Measurements from ENCODE around the gene HCFC1. TPM values are rescaled to one million over a fixed set of nuclear protein-coding genes. Genes with fewer than 3 reads are reported as not detected.
"Not testable (repeated sequence)": the region's sequence is repeated elsewhere in the genome, so short reads cannot be mapped to it uniquely, and the experiment has no call there.

The HCFC1 gene
- total RNA-seq, 1 donor from 2014 or later: 107 TPM

DNA sequence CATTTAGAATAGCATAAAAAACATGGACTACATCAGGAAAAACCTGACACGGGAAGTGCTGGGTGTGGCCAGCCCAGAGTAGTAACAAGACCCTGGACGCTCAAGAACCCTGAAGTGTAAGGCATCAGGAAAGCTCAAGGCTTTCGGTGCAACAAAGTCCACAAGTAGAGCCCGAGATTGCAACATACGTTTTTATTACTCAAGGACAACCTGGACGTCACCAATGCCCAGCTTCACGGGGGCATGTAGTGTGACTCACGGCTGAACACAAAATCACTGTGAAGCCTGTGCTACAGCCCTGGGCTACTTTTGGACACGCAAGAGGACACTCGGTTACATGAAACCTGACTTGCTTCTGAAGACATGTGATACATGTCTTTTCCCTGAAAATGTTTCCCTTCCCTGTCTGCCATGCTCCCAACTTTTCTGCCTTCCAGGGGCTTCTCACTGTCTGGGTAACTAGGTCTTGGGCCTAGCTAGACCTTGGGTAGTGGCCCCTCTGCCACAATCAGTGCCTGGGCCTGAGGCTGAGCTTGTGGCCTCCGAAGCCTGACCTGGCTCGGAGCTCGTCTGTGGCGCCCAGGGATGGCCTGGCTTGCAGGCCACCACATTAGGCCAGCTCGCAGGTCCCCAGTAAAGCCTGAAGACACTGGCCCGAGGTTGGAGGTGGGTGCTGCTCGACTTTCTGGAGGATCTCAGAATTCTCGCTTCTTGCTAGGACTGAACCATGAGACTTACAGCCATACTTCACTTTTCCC is 38.9 kb upstream of the HCFC1 start:
- intact Hi-C loops (cut with micrococcal nuclease): no loop called here

DNA sequence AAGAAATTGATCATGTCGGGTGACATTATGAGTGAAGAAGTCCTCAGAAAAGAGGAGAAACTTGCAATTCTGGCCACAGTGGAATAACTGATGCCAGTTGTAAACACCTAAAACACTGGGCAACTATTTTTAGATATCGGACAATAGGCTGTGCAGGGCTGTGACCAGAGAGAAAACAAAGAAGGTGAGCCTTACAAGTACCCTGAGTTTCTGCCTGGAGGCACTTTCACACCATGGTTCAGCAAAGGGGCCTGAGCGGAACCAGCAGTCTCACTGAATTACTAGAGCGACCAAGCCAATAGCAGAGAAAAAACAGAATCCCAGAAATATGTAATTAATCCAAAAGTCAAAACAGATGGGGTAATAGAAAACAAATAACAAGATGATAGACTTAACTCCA is 36.9 kb upstream of the HCFC1 start:
- intact Hi-C loops (cut with micrococcal nuclease): no loop called here

DNA sequence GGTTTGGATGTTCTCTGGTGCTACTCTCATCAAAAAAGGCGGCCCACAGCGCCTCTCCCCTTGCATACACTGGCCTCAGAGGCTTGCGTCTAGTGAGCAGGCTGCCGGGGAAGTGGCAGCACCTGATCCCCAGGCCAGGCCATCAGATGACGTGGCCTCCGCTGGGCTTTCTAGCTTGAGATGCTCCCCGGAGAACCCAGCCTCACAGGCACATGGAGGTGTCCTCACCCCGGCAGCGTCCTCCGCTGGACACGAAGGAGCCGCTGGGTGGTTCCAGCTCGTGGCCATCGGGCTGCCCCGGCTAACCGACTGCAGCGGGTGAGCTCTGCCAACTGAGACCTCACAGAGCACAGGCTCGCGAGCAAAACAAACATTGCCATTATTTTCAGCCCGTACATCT is 35.3 kb upstream of the HCFC1 start:
- intact Hi-C loops (cut with micrococcal nuclease): no loop called here

DNA sequence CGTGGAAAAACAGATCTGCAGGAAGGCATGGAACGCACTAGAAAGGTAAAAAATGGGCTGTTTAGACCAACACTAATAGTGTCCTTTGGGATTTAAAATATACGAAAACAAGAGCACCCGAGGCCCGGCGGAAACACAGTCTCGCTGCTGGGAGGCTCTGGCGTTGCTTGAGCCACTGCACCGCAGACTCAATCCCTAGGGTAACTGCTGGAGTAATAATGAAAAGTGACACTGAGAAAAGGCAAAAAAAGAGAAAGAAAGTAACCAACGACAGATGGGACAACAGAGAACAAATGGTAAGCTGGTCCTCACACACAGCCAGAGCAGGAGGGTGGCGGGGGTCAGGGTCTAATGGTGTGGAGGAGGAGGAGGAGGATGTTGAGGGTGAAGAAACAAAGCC is 32.7 kb upstream of the HCFC1 start:
- intact Hi-C loops (cut with micrococcal nuclease): no loop called here

DNA sequence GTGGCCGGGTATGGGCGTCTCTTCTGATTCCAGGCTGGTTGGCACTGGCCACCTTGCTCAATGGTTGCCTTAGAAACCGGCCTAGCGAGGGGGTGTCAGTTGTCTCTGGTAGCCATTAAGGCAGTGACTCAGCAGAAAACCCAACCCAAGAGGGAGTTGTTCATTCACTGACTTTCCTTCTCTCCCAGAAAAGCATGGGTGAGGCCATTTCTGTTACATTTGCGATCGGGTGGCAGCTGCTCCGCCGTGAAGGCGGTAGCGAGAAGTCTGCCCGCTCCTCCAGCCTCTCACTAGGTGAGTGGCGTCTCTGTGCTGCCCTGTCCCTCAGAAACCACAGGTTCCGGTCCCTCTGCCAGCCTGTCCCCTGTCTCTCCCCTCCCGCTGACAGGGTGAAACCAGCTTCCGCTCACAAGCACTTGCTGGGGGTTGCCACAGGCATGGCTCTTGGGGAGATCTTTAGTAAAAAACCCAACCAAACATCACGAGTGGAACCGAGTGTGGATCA is 30.6 kb upstream of the HCFC1 start:
- intact Hi-C loops (cut with micrococcal nuclease): no loop called here

DNA sequence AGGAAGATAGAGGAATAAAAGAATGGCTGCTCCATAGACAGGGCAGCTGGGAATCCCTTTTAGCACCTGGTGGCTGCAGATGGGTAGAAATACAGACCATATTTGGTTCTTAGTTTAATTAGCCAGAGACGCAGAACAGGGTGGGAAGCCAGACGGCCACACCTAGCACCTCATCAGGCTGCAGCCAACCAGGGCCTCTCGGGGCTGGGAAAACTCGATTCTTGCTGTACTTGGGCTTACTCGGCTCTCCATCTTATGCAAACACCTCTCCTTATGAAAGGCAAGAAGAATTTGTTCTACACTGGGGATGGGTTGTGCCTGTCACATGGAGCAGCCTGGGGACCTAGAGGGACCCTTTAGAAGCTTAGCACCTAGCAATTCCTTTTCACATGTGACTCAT is 28.4 kb upstream of the HCFC1 start:
- intact Hi-C loops (cut with micrococcal nuclease): no loop called here

DNA sequence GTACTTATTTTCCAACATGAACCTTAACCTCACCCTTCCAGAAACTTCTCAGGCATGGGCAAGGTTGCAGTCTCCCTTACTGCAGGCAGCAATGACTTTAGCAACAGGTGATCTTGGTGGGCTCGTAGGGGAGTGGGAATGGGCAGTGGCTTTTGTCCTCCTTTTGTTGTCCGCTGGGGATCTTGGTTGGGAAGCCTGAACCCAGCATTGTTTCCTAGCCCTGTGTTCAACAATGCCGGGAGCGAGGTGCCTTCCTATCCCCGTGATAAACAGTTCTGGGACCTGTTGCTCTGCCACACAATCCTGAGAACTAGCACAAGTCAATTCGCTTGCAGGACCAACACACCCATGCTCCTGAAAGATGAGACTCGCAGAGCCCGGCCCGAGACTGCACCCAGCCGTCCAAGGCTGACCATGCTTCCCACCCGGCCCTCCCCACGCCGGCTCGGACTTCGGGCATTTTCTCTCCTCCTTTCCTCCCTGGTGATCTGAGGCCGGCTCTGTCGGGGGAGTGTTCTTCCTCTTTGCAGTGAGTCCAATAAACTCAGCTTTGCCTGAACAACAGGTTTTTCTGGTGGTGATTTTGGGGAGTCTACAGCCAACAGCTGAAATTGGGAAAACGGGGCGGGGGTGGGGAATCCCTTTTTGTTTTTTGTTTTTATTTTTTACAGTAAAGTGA is 27.9 kb upstream of the HCFC1 start:
- intact Hi-C loops (cut with micrococcal nuclease): no loop called here

DNA sequence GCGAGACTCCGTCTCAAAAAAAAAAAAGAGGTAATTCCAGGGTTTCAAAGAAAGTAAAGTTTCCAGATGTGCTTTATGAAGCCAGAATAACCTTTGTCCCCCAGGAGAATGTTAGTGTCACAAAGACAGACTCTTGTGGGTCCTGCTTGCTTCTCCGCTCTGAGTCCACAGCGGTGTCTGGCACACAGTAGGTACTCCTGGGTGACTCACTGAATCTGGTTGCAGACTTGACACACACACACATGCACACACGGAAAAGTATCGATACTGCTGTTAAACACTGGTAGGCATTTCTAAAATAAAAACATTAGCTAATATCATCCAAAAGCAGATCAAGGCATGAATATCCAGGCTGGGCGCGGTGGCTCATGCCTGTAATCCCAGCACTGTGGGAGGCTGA is 23.9 kb upstream of the HCFC1 start:
- intact Hi-C loops (cut with micrococcal nuclease): no loop called here

DNA sequence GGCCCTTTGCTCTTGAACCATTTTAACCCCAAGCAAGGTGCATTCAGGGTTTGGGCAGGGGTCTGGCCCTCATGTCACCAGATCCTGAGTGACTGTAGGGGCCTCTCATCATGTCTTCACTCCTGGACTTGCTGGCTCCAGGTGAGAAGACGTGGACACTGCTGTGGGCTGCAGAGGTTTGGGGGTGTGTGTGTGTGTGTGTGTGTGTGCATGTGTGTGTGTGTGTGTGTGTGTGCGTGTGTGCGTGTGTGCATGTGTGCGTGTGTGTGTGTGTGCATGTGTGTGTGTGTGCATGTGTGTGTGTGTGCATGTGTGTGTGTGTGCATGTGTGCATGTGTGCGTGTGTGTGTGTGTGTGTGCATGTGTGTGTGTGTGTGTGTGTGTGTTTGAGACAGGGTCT is 22.8 kb upstream of the HCFC1 start:
- intact Hi-C loops (cut with micrococcal nuclease): not testable (repeated sequence)

DNA sequence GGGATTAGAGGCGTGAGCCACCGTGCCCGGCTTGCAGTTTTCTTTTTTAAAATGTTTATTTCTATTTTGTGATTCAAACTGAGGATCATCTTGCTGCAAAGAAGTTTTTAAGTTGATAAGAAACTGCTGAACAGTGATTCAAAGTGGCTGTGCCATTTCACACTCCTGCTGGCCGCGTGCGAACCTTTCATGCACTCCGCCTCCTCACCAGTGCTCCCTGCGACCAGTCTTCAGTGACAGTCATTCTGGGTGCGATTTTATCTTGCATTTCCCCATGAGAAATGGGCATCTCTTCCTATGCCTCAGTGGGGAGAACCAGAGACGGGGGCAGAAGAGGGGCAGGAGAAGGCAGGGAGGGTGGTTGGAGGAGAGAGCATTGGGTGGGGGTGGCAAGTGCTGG is 22.4 kb upstream of the HCFC1 start:
- intact Hi-C loops (cut with micrococcal nuclease): no loop called here

DNA sequence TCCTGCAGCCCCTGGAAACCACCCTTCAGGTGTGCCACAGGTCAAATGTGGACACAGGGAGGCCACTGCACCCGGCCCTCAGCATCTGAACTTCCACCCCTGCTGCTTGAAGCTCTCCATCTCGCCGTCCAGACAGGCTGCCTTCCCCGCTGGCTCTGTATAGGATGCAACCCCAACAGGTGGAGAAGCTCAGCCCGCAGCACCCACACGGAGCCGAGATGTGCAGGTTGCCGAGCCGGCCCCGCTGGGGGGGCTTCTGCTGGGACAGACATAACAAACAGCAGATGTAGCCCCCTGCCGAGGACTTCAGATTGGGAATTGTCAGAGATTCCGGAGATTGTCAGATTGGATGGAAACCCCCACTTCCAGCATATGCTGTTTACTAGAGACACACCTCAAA is 21.5 kb upstream of the HCFC1 start:
- intact Hi-C loops (cut with micrococcal nuclease): no loop called here

DNA sequence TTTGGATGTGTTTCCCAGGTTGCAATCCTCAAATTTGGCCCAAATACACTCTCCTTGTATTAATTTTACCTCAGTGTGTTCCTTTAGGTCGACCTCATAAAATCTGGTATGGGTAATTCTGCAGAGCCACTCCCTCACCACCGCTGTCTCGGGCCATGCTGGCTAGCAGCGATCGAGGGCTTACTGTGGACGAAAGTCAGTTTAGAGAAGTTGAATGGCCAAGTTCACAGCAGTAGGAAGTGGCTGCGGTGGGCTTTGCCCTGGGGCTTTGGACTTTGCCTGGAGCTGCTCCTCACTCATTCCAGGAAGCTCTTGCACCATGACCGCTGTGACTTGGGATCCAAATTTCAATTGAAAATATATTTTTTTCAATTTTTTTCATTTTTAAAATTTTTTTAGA is 20.6 kb upstream of the HCFC1 start:
- intact Hi-C loops (cut with micrococcal nuclease): no loop called here

DNA sequence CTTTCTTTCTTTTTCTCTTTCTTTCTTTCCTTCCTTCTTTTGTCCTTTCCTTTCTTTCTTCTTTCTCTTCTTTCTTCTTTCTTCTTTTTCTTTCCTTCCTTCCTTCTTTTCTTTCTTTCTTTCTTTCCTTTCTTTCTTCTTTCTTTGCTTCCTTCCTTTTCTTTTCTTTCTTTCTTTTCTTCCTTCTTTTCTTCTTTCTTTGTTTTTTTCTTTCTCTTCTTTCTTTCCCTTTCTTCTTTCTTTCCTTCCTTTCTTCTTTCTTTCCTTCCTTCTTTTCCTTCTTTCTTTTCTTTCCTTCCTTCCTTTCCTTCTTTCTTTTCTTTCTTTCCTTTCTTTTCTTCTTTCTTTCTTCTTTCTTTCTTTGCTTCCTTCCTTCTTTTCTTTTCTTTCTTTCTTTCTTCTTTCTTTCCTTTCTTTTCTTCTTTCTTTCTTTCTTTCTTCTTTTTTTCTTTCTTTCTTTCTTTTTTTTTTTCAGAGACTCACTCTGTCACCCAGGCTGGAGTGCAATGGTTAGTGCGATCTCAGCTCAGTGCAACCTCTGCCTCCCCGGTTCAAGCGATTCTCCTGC is 19.5 kb upstream of the HCFC1 start:
- intact Hi-C loops (cut with micrococcal nuclease): no loop called here

DNA sequence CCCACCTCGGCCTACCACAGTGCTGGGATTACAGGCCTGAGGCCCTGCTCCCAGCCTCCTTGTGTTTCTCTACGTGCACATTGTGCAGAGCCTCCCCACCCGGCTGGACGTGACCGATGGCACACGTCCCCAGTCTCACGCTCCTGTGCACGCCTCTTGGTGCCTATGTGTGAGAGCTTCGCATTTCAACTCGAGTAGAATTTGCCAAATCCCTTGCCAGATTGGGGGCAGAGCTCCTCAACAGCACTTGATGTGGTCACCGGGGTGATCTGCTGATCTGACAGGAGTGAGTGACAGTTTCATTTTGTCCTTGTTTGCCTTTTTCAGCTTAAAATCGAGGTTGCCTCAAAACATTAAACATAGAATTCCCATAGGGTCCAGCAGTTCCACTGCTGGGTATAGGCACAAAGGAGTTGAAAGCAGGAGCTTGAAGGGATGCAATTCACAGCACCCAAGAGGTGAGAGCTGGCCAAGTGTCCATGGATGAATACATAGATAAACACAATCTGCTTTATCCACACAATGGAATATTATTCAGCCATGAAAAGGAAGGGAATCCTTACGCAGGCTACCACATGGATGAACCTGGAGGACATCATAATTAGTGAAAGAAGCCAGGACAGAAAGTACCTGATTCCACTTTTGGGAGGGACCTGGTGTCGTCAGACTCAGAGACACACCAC is 18.5 kb upstream of the HCFC1 start:
- intact Hi-C loops (cut with micrococcal nuclease): no loop called here

DNA sequence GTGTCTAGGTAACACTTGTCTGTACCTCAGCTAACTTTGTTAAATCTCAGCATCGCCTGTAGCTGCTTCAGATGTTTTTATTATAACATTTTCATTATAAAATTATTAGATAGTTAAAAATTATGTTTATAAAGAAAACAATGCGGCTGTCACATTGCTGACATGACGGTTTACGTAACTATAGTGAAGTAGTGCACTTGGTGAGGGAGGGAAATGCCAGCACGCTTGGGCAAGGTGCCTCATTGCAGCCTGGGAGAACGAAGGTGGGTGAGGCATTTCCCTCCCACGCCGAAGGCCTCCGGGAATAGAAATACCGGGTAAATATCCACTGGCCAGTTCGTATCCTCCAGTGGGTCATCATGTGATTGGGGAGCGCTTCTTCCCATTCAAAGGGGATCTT is 16.9 kb upstream of the HCFC1 start:
- intact Hi-C loops (cut with micrococcal nuclease): no loop called here

DNA sequence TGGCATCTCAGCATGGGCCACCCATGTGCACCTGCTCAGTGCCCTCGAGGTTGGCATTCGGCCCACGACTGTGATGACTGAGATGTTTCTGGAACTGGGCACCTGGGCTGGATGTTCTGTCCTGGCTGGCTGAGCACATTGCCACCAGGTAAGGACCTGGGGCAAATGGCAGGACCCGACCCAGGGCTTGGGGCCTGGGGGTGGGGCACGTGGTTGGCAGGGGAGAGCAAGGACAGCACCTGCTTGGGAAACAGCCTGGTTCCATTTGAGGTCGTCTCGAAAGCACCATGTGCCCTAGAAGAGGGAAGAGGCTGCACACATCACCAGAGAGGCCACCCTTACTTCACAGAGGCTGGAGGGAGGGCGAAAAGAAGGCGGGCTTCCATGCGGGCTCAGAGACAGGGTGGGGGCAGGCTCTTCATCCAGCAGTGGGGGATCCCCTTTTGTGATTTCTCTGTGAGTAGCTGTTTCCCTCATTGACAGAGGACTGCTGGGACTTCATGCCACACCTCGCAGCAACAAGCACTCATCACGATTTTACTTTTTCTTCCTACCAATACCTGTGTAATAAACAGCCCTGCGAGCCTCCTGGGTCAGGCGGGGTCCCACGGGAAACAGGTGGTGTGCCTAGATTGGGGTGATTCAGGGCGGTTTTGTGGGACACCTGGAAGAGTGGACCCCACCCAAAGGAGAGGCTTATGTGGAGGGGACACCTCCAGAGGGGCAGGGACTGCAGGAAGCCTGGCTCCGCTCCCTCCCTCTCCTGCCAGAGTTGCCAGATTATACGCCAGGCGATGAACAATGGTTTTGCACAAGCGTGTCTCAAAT is 12.9 kb upstream of the HCFC1 start:
- intact Hi-C loops (cut with micrococcal nuclease): loop anchor here (2.0 kb wide), 1 partner anchor 14 kb away; the partner anchor contains the start of gene HCFC1

DNA sequence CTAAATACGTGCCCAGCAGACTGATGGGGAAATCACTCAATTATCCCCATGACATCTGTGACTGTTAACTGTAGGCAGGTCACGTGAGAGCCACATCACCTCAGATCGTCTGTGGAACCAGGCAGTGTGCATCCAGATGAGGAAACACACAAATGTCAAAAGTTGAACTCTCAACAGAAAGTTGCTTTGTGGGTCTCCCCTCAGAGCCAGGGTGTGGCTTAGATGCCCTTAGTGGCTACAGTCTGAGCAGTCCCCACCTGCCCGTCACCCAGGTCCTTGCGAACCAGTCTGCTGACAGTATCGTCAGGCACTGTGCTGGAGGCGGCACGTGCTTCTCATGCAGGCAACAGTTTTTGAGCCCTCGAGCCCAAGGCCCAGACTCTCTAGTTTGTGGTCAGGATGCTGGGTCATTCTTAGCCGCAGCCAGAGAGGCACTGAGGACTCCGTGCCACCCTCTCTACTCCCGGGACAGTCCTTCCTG is 11.7 kb upstream of the HCFC1 start:
- intact Hi-C loops (cut with micrococcal nuclease): no loop called here

DNA sequence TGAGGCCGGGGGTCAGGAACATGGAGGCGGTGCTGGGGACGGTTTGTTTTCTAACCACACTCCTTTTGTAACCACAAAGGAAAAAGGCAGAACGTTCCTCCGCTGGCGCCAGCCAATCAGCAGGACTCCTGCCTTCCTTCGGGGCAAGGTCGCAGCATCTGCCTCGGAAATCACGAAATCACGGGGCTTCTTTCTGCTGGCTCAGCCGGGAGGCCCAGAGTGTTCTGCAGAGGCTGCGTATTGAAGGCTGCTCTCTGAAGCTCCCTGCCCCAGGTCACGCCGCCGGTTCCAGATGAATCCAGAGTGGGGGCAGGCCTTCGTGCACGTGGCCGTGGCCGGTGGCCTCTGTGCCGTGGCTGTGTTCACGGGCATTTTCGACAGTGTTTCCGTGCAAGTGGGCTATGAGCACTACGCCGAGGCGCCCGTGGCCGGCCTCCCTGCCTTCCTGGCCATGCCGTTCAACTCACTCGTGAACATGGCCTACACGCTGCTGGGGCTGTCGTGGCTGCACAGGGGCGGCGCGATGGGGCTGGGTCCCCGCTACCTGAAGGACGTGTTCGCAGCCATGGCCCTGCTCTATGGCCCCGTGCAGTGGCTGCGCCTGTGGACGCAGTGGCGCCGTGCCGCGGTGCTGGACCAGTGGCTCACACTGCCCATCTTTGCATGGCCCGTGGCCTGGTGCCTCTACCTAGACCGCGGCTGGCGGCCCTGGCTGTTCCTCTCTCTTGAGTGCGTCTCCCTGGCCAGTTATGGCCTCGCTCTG is 10.3 kb upstream of the HCFC1 start:
- intact Hi-C loops (cut with micrococcal nuclease): loop anchor here (1.0 kb wide), 1 partner anchor 9 kb away; no protein-coding TSS in a partner anchor

DNA sequence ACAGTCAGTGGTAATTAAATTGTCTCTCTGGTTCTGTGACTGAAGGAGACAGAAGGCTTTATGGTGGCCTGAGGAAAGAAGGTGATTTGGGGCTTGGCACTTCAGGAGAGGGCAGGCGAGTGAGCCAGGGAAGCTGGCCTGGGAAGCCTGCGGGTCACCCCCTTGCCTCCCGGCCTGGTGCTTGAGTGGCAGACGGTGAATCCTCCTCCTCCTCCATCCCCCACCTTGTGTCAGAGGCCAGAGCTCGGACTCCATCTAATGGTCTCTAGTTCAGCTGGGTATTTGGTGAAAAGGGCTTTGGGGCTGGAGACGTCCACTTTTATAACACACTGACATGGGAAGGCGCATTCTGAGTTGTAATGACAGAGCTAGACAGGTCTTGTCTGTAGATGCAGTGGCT is 9.6 kb upstream of the HCFC1 start:
- intact Hi-C loops (cut with micrococcal nuclease): loop anchor here (1.0 kb wide), 1 partner anchor 8 kb away; no protein-coding TSS in a partner anchor

DNA sequence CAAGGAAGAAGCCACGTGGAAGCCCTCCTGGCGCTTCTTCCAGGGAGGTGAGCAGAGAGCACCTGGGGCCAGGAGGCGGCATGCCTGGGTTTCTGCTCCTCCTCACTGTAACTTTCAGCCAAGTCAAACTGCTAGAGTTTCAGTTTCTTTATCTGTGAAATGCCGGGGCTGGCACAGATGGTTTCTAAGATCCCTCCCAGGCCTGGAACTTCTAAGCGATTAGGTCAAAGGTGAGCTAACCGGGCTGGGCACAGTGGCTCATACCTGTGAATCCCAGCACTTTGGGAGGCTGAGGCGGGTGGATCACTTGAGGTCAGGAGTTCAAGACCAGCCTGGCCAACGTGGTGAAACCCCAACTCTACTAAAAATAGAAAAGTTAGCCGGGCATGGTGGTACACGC is 8.8 kb upstream of the HCFC1 start:
- intact Hi-C loops (cut with micrococcal nuclease): not testable (repeated sequence)

All from T-helper 1 cell treated with Interleukin-12 subunit alpha and Interleukin-12 subunit beta and Interleukin-4 antibody, amounts not matched to agents 30 ng/mL and 1 ng/mL, for 36 hours (primary cell).